GM12874 (cell line): ENCODE data around the gene BNIP5.

Experiments
- CTCF ChIP-seq: IDR thresholded peaks from 2 replicates; pipeline ENCODE4 v1.5.1; 2011; ENCODE audit warnings: low read depth, mild to moderate bottlenecking, control low read depth, low read length, moderate library complexity; ENCODE audit not compliant: insufficient read depth

Gene BNIP5

GRCh38 chr6:36267731-36268477, 68.8 kb downstream of the BNIP5 start:
- no peak for TF ChIP-seq CTCF

- TF ChIP-seq CTCF, result no peak
These were observed 69.6 kb downstream of the BNIP5 start for GRCh38 chr6:36266913-36267644.
